GM12873 (cell line): ENCODE results near the gene MAP1LC3B.

ENCODE experiments used
- TF ChIP-seq, protein P1 (sequence below): IDR thresholded peaks from 2 replicates; pipeline ENCODE4 v1.5.1; 2012; ENCODE audit warnings: low read depth, mild to moderate bottlenecking, moderate library complexity, low read length, control low read depth; ENCODE audit not compliant: insufficient read depth; ENCODE audit errors: missing control alignments

The MAP1LC3B gene

GRCh38 chr16:87361916-87362619, 30.1 kb upstream of the MAP1LC3B start:
- TF ChIP-seq, protein P1, sequence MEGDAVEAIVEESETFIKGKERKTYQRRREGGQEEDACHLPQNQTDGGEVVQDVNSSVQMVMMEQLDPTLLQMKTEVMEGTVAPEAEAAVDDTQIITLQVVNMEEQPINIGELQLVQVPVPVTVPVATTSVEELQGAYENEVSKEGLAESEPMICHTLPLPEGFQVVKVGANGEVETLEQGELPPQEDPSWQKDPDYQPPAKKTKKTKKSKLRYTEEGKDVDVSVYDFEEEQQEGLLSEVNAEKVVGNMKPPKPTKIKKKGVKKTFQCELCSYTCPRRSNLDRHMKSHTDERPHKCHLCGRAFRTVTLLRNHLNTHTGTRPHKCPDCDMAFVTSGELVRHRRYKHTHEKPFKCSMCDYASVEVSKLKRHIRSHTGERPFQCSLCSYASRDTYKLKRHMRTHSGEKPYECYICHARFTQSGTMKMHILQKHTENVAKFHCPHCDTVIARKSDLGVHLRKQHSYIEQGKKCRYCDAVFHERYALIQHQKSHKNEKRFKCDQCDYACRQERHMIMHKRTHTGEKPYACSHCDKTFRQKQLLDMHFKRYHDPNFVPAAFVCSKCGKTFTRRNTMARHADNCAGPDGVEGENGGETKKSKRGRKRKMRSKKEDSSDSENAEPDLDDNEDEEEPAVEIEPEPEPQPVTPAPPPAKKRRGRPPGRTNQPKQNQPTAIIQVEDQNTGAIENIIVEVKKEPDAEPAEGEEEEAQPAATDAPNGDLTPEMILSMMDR: no peak

DNA sequence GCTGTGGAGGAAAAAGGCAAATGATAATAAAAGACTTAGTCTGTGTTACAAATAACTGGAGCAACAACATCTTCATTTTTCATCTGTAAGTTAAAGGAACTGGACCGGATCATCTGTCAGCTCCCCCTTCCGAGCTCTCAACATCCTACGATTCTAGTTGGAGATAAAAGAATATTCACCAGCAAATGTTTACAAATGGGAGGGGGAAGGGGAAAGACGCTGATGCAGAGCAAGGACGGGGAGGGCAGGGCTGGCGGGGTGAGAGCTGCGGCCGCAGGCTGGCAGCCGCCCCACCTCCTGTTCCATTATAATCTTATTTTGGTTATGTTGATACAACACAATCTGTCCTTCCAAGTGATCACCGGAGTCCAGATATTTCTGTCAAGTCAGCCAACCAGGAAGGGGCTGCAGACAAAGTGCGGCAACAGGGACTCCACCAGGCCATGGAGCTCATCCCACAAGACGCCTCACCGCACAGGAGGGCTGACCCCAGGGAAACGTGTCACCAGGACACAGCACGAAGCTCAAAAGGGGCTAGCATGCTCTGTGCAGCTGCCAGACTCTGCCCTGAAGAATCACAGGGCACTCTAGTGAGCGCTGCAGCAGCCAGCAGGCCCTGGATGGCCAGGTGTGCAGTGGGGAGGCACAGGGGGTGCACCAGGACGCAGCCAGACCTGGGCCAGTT, 28.2 kb upstream of the MAP1LC3B start:
- TF ChIP-seq, protein P1: no peak

GRCh38 chr16:87365021-87365713, 27.0 kb upstream of the MAP1LC3B start:
- TF ChIP-seq, protein P1: no peak

DNA sequence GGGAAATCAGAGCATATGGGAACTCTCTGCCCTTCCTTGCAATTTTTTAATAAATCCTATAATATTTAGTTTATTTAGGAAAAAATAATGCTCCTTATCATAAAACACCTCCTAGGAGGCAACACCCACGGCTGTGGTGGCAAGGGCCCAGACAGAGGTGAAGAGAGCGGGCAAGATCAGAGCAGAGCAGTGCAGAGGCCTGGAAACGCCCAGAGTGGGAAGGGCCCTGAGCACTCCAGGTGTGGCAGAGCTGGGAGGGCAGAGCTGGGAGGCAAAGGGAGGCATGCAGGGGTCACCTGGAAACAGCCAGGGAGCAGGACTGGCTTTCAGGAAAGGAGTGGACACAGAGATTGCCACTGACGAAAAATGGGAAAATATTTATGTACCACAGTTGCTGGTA, 25.8 kb upstream of the MAP1LC3B start:
- TF ChIP-seq, protein P1: no peak

- TF ChIP-seq, protein P1: no peak
These were observed 25.2 kb upstream of the MAP1LC3B start for GRCh38 chr16:87366930-87367329.

DNA sequence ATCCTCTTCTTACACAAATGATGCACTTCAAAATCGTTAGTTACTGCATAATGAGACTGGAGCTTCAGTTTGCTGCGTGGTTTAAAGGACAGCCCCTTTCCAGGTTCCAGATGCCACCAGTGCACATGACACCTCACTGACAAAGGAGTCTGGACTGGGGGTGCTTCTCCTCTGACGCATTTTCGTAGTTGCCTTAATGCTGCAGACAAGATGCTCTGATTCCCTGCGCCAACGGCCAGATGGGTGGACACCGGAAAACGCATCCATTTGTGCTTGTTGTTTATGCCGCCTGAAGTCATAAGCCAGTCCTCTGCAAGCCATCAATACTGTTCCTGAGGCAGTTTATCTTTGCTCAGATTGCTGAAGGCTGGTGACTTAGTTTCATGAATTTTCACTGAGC, 24.6 kb upstream of the MAP1LC3B start:
- TF ChIP-seq, protein P1: no peak

GRCh38 chr16:87368029-87368770, 23.9 kb upstream of the MAP1LC3B start:
- TF ChIP-seq, protein P1: no peak
